HL-60 (cell line): Measurements from ENCODE around the gene DPYSL4.

Experiments
- DNase-seq, 2 experiments: peaks; one replicate each; pipeline ENCODE4 v3.0.0-alpha.2; 2010 to 2020; ENCODE audit warnings: low read depth in 1 of 2, low spot score in 1 of 2
- H3K27ac ChIP-seq: fragments of 250-450 bp; sonication (Bioruptor Pico); replicated peaks from 2 replicates; pipeline ENCODE4 v1.5.1; 2020; ENCODE audit warnings: mild to moderate bottlenecking, moderate library complexity
- H3K27me3 ChIP-seq: fragments of 250-450 bp; sonication (Bioruptor Pico); 2 replicates; pipeline ENCODE4 v1.5.1; 2021; ENCODE audit warnings: mild to moderate bottlenecking, moderate library complexity; ENCODE audit not compliant: insufficient read depth, poor library complexity, severe bottlenecking
- H3K4me3 ChIP-seq: replicated peaks from 2 replicates; pipeline ENCODE4 v1.5.1; 2011; ENCODE audit warnings: mild to moderate bottlenecking, control low read depth, low read length; ENCODE audit not compliant: insufficient read depth
- GABPA ChIP-seq: IDR thresholded peaks from 2 replicates; pipeline ENCODE4 v1.6.1; 2012; ENCODE audit warnings: low read depth
- POLR2AphosphoS5 ChIP-seq: IDR thresholded peaks from 2 replicates; pipeline ENCODE4 v1.6.1; 2012; ENCODE audit warnings: low read depth
- SPI1 ChIP-seq: IDR thresholded peaks from 2 replicates; pipeline ENCODE4 v1.6.1; 2012; ENCODE audit warnings: low read depth, mild to moderate bottlenecking, borderline replicate concordance
- TF ChIP-seq, protein P1 (sequence below): IDR thresholded peaks from 2 replicates; pipeline ENCODE4 v1.6.1; 2012; ENCODE audit warnings: low read depth; ENCODE audit not compliant: insufficient replicate concordance
- TF ChIP-seq, protein P2 (sequence below): IDR thresholded peaks from one replicate; pipeline ENCODE4 v1.5.1; 2011; ENCODE audit warnings: low read length, control low read depth, inconsistent platforms; ENCODE audit not compliant: insufficient read depth

Gene DPYSL4

DNA sequence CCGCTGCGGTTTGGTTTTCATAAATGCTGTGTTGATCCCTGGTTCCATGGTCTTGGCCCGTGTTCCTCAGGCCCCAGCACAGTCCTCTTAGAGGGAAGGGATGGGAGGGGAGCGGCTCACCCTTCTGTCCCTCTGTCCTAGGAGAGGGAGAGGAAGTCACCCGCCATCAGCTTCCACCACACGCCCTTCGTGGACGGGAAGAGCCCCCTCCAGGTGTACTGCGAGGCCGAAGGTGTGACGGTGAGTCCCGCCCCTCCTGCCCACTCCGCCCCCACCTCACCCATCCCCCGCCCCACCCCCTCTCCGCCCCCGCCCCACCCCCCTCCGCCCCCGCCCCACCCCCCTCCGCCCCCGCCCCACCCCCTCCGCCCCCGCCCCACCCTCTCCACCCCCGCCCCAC lies 37.5 kb upstream of the DPYSL4 start:
- no peak overlapping the region for H3K4me3 ChIP-seq

DNA sequence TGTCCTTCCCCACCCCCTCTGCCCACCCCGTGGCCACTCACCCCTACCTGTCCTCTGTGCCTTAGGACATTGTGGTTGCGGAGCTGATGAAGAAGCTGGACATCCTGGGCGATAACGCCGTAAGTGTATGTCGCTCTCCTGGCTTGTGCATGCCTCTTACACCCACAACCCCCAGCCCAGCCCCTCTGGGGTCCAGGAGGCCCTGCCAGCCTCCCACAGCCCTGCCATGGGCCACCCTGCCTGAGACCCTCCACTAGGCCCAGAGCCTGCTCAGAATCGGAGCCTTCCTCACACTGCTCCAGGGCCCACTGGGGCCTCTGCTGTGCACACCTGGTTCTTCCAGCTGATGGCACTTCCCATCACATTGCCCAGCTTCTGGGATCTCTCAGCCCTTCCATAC lies 36.8 kb upstream of the DPYSL4 start:
- Histone ChIP-seq H3K27me3 (no peaks in the 10 kb centered on the region), H3K27ac (no peak overlapping the region), H3K4me3 (no peak overlapping the region)
- DNase-seq: no peak
- TF ChIP-seq SPI1: no peak
- TF ChIP-seq, protein P1, sequence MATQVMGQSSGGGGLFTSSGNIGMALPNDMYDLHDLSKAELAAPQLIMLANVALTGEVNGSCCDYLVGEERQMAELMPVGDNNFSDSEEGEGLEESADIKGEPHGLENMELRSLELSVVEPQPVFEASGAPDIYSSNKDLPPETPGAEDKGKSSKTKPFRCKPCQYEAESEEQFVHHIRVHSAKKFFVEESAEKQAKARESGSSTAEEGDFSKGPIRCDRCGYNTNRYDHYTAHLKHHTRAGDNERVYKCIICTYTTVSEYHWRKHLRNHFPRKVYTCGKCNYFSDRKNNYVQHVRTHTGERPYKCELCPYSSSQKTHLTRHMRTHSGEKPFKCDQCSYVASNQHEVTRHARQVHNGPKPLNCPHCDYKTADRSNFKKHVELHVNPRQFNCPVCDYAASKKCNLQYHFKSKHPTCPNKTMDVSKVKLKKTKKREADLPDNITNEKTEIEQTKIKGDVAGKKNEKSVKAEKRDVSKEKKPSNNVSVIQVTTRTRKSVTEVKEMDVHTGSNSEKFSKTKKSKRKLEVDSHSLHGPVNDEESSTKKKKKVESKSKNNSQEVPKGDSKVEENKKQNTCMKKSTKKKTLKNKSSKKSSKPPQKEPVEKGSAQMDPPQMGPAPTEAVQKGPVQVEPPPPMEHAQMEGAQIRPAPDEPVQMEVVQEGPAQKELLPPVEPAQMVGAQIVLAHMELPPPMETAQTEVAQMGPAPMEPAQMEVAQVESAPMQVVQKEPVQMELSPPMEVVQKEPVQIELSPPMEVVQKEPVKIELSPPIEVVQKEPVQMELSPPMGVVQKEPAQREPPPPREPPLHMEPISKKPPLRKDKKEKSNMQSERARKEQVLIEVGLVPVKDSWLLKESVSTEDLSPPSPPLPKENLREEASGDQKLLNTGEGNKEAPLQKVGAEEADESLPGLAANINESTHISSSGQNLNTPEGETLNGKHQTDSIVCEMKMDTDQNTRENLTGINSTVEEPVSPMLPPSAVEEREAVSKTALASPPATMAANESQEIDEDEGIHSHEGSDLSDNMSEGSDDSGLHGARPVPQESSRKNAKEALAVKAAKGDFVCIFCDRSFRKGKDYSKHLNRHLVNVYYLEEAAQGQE: no peak
- TF ChIP-seq, protein P2, sequence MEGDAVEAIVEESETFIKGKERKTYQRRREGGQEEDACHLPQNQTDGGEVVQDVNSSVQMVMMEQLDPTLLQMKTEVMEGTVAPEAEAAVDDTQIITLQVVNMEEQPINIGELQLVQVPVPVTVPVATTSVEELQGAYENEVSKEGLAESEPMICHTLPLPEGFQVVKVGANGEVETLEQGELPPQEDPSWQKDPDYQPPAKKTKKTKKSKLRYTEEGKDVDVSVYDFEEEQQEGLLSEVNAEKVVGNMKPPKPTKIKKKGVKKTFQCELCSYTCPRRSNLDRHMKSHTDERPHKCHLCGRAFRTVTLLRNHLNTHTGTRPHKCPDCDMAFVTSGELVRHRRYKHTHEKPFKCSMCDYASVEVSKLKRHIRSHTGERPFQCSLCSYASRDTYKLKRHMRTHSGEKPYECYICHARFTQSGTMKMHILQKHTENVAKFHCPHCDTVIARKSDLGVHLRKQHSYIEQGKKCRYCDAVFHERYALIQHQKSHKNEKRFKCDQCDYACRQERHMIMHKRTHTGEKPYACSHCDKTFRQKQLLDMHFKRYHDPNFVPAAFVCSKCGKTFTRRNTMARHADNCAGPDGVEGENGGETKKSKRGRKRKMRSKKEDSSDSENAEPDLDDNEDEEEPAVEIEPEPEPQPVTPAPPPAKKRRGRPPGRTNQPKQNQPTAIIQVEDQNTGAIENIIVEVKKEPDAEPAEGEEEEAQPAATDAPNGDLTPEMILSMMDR: no peak
- TF ChIP-seq POLR2AphosphoS5: no peak
- no peak for TF ChIP-seq GABPA

More for the DNA sequence above, 37.5 kb upstream of the DPYSL4 start:
- H3K27me3 ChIP-seq: peaks cover 2% of the 10 kb centered on the region
- TF ChIP-seq GABPA (no peak), SPI1 (no peak)
- TF ChIP-seq, protein P2: no peak
- H3K27ac ChIP-seq: no peak overlapping the region
- no peak for DNase-seq

DNA sequence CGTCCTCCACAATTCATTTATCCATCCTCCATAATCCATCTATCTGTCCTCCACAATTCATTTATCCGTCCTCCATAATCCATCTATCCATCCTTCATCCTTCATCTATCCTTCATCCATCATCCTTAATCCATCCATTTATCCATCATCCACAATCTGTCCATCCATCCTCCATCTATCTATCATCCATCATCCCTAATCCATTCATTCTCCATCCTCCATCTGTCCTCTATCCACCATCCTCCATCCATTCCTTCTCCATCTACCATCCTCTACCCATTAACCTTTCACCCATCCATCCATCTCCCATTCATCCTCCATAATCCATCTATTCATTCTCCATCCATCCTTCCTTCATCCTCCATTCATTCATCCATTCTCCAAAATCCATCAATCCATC lies 36.0 kb upstream of the DPYSL4 start:
- H3K4me3 ChIP-seq: no peak overlapping the region
- H3K27ac ChIP-seq: no peak overlapping the region
- no peaks in the 10 kb centered on the region for H3K27me3 ChIP-seq
- no peak for DNase-seq
- TF ChIP-seq SPI1 (no peak), GABPA (no peak), POLR2AphosphoS5 (no peak)
- TF ChIP-seq, protein P2: no peak
- TF ChIP-seq, protein P1: no peak

DNA sequence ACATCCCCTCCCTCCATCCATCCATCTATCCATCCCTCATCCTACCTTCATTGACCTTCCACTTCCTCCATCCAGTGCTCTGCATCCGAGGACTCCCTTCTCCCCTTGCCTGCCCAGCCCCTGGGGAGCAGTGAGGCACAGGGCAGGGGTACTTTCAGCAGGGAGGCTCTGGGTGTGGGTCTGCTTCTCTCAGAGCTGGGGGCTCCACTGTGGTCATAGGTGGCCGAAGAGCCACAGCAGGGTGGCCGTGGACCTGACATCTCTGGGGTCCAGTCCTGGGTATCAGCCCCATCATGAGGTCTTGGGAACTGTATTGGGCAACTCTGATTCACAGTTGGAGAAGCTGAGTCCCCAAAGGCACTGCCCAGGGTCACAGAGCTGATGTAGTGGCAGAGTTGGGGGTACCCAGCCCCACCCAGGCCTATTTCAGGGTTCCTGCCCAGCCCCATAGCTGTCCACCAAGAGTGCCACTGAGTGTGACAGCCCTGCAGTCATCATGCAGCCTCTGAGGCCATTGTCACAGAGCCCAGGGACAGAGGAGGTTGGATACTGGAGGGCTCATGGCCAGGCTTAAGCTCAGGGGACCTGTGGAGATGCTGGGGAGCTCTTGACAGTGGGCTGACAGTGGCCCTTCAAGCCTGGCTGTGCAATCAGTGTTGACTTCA lies 35.3 kb upstream of the DPYSL4 start:
- H3K4me3 ChIP-seq: no peak overlapping the region
- H3K27me3 ChIP-seq: no peaks in the 10 kb centered on the region
- no peak for DNase-seq
- TF ChIP-seq, protein P1: no peak
- TF ChIP-seq SPI1: no peak
- no peak for TF ChIP-seq GABPA
- no peak for TF ChIP-seq POLR2AphosphoS5
- TF ChIP-seq, protein P2: no peak
- no peak overlapping the region for H3K27ac ChIP-seq
